ENCODE measurements around the gene TEX51. TPM values are rescaled to one million over a fixed set of nuclear protein-coding genes. Genes with fewer than 3 reads are reported as not detected.

Gene TEX51
- total RNA-seq, 1 experiment from 2014 or later, result not detected

DNA sequence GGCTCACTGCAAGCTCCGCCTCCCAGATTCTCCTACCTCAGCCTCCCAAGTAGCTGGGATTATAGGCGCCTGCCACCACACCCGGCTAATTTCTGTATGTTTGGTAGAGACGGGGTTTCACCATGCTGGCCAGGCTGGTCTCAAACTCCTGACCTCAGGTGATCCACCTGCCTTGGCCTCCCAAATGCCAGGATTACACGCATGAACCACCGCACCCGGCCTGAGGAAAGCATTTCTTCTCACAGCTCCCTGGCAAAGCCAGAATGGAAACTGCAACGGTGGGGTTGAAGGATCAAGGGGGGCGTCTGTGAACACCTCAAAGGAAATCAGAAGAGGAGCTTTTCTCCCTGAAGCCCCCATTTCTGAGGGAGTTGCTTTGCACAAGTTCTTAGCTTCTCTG, 11.2 kb upstream of the TEX51 start:
- in situ Hi-C loops (cut with HindIII; ENCODE audit: low pct_unique_long_range_greater_than_20kb, low sequenced_read_pairs), result no loop called here
- no peak for DNase-seq (ENCODE audit: low read depth, low spot score)

DNA sequence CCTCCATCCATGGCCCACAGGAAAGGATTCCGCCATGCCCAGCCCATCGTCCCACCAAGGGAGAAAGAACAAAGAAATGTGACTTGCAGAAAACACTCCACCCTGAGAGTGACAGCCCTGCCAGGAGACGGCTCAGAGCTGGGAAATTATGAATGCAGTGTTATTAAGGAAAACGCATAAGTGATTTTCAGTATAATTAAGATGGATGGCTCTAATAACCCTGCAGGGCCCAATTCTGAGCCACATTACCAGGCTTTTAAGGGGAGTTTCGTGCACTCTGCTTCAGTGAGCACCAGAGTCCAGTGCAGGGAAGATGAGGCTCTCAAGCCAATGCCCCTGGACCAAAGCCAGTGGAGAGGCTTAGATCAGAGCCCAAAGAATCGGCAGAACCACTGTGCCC, 10.6 kb upstream of the TEX51 start:
- in situ Hi-C loops (cut with HindIII; ENCODE audit: low pct_unique_long_range_greater_than_20kb, low sequenced_read_pairs), result no loop called here
- no peak for DNase-seq (ENCODE audit: low read depth, low spot score)

DNA sequence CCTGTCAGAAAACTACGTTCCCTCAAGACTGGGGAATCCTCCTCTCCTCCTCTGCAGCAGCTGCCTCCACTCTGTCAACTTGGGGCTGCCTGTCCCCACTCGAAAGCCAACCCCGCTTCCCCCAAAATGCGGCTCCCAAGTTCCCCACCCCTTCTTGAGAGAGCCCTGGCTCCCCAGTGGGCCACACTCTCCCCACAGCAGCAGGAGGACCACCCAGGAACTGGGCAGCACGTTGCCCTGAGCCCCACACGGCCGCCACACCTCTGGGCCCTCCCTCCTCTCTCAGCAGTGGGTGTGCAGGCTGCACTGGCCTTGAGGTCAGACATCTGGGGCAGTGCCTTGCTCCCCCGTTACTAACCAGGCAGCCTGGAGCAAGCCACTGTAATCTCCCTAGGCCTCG, 9.6 kb upstream of the TEX51 start:
- in situ Hi-C loops (cut with HindIII; ENCODE audit: low pct_unique_long_range_greater_than_20kb, low sequenced_read_pairs), result no loop called here
- no peak for DNase-seq (ENCODE audit: low read depth, low spot score)

DNA sequence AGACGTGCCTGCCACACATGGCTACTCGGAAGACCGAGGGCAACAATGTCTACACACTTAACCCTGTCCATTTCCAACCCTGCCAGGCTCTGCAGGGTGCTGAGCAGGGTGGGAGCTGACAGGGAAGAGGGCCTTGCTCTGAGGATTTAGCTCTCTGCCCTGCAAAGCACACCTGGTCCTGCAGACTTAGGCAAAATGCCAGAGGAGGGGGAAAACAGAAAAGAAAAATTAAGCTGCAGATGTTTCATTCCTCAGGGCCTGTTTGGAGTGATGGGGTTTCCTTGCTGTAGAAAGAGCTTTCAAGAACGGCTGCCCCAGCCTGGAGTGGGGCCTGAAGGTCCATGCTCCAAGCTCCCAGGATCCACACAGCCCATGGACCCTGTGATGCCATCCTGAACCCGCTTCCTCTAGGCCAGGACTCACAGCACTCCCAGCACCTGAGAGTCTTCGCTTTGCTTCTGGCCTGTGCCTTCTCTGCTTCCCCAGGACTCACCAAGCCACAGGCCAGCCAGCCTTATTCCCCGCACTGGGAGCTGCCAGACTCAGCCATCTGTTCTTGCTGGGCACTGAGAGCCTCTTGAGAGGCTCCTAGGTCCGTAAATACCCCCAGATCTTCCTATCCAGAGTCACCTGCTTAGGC, 9.1 kb upstream of the TEX51 start:
- in situ Hi-C loops (cut with HindIII; ENCODE audit: low pct_unique_long_range_greater_than_20kb, low sequenced_read_pairs), result no loop called here
- no peak for DNase-seq (ENCODE audit: low read depth, low spot score)

DNA sequence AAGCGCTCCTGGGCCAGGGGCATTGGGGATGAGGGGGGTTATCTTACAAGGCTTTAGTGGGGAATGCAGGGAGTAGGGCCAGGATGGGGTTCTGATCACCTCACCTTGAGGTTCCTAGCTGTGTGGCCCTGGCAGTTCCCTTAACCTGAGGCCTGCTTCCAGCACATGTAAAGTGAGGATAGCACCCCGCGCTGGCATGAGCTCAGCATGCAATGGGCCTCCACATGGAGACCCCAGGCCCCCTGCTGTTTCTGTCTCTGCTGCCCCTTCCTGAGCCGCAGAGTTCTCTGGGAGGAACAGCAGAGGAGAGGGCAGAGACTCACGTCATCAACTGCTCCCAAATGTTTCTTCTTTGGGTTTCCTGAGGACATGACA, 8.6 kb upstream of the TEX51 start:
- no peak for DNase-seq (ENCODE audit: low read depth, low spot score)
- in situ Hi-C loops (cut with HindIII; ENCODE audit: low pct_unique_long_range_greater_than_20kb, low sequenced_read_pairs), result no loop called here

DNA sequence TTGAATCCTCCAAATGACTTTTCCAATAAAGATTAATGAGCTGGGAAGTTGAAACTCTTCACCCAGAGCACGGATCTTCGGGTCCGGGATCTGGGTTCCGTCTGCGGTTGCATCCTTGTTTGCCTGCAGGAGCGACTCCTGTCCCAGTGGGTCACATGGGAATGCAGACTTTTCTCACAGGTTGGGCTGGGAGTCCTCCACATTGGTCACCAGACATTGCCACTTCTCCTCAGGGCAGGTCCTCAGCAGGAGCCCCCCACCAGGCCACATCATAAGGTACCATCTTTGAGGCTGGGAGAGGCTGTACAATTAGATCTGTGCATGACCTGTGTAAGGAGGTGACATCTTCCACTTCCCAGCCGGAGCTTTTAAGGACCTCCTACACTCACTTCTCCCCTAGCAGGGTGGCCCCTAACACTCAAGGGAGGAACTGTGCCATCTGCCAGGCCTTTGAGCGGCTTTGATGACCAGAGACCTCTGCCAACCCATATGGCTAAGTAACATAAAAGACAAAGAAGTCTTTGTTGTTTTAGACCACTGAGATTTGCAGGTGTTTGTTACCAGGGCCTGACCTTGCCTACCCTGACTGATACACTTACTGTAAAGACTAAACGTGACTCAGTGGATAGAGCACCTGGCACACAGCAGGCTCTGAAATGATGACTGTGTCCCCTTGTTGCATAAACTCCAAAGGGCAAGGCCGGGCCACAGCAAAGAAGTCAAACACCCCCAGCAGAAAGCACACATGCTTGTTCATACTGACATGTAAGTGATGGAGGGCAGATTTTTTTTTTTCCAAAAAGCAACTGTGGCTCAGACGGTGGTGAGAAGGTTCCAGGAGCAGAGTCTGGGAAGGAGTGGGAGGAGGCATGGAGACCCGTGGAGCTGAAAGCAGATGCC, 7.9 kb upstream of the TEX51 start:
- in situ Hi-C loops (cut with HindIII; ENCODE audit: low pct_unique_long_range_greater_than_20kb, low sequenced_read_pairs), result no loop called here
- DNase-seq (ENCODE audit: low read depth, low spot score), result no peak

DNA sequence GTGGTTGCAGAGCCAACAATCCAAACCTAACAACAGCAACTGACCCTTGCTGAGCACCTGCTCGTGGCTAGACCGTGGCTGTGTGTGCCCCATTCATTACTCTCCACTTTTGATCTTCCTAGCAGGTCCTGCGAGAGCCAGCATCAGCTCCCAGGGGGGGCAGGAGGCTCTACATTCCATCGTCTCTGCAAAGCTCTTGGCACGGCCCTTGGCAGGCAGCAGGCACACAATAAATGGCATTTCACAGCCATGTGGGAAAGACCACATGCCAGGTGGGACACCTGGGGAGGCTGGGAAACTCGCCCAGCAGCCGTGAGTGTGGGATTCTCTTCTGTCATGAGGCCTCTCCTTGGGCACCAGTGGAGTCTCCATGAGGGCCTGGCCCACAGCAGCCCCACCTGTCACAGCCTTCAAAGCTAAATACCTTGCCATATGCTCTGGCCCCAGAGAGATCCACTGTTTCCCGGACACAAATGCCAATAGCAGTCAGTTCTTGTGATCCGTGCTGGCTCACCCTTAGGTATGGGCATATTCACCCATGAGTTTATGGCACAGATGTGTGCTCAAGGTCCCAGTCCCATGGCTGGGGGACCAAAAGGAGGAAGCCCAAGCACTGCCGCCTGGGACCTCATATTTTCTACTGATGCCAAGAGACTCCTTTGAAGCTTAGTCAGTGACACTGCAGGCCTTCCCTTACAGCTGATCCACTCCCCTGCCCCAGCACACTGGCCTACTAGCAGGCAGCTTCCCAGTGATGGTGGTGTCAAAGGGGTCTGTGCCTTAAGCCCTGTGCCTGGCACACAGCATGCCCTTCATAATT, 6.8 kb upstream of the TEX51 start:
- in situ Hi-C loops (cut with HindIII; ENCODE audit: low pct_unique_long_range_greater_than_20kb, low sequenced_read_pairs), result no loop called here
- no peak for DNase-seq (ENCODE audit: low read depth, low spot score)

DNA sequence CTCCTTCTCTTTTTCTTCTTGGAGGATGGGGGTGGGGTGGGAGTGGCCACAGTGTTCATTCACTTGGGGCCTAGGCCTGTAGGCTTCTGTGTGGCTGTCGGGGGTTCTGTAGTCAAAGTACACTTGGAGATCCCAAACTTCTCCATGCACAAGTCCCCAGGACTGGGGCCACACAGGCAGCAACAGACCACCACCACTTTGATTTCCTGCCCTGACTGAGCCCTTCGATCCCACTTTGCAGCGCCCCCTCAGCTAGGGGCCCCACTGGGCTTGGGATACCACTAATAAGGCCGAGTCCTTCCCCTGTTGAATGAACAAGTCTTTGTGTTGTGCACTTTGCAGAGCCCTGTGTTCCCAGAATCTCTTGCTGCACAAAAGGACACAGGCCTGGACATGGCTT, 5.5 kb upstream of the TEX51 start:
- no peak for DNase-seq (ENCODE audit: low read depth, low spot score)
- in situ Hi-C loops (cut with HindIII; ENCODE audit: low pct_unique_long_range_greater_than_20kb, low sequenced_read_pairs), result no loop called here

DNA sequence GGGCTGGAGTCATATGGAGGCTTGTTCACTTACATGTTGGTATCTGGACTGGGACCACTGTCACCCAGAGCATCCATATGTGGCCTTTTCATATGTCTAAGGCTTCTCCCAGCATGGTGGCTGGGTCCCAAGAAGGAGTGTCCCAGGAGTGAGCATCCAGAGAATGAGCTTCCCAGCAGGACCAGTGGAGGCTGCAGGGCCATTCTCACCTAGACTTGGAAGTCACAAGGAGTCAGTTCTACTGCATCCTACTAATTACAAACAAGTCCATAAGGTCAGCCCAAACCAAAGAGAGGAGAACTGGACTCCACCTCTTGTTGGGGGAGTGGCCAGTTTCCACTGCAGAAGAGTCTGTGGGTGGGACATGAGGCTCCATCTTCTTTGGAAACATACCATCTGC, 5.1 kb upstream of the TEX51 start:
- no peak for DNase-seq (ENCODE audit: low read depth, low spot score)
- in situ Hi-C loops (cut with HindIII; ENCODE audit: low pct_unique_long_range_greater_than_20kb, low sequenced_read_pairs), result no loop called here

DNA sequence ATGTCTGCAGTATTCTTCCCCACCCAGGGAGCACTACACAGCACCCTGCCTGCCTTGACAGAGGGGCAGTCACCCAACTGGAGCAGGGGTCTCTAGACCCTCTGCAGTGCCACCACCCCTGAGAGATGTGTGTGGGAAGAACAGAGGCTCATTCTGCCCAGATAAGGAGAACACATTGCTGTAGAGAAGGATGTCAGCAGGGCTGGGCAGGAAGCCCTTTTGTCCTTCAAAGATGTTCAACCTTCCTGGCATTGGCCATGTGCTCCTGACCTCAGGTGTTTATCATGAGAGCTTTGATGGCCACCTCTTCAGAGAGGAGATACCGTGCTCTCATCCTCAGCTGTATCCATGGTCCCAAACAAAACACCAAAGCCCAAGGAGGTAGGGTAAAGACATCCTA, 4.6 kb upstream of the TEX51 start:
- in situ Hi-C loops (cut with HindIII; ENCODE audit: low pct_unique_long_range_greater_than_20kb, low sequenced_read_pairs), result no loop called here
- DNase-seq (ENCODE audit: low read depth, low spot score), result no peak

DNA sequence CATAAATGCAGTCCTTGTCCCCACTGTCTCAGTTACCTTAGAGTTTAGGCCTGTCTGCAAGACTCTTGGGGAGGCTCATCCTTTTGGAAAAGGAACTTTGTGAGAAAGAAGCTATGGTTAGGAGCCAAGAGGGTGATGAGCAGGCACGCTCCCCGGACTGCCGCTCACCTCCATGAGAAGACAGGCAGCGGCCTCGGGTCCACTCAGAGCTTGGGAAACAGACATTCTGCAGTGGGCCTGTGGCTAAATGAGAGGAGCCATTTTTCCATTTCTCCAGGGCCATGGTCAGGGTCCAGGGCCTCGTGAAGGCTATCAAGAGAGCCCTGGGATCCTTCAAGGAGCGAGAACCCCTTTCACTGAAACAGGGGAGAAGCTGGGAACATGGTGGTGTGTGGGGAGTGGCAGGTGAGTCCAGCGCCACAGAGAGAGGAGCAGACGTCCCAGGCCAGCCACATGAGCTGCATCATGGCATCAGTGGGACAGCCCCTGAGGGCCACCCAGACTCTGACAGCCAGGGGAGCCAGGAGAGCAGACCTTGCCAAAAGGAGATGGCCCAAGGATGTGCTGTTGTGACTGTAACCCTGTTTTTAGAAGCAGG, 4.0 kb upstream of the TEX51 start:
- DNase-seq (ENCODE audit: low read depth, low spot score), result no peak
- in situ Hi-C loops (cut with HindIII; ENCODE audit: low pct_unique_long_range_greater_than_20kb, low sequenced_read_pairs), result no loop called here

DNA sequence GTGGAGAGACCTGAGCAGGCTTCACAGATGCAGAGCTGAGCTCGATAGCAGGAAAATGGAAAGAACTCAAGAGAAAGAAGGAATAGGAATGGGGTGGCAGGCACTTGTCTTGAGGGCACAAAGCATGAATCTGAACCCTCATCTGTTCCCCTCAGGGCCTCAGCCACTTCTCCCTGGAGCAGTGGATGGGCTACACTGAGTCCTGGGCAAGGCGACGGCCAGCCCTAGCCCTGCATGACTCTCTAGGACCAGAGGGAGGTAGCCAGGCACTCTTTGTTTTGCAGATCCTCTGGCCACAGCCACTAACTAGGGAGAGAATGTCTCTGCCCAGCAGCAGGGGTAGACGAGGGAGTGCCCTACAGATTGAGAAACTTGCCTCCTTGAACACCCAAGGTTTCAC, 3.4 kb upstream of the TEX51 start:
- no peak for DNase-seq (ENCODE audit: low read depth, low spot score)
- in situ Hi-C loops (cut with HindIII; ENCODE audit: low pct_unique_long_range_greater_than_20kb, low sequenced_read_pairs), result no loop called here

DNA sequence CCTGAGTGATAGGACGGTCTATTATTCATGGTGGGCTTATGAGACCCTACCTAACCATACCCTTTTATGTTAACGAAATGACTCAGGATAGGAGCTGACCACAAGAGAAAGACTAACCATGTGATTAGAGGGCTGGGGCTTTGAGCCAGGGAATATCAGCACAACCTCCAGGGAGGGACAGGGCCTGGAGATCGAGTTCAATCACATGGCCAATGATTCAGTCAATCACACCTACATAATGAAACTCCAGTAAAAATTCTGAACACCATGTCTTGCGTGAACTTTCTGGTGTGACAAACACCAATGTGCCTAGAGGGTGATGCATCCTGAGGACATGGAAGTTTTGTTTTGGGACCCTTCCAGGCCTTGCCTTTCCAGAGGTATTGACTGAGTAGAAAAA, 2.2 kb upstream of the TEX51 start:
- DNase-seq (ENCODE audit: low read depth, low spot score), result no peak
- in situ Hi-C loops (cut with HindIII; ENCODE audit: low pct_unique_long_range_greater_than_20kb, low sequenced_read_pairs), result no loop called here

DNA sequence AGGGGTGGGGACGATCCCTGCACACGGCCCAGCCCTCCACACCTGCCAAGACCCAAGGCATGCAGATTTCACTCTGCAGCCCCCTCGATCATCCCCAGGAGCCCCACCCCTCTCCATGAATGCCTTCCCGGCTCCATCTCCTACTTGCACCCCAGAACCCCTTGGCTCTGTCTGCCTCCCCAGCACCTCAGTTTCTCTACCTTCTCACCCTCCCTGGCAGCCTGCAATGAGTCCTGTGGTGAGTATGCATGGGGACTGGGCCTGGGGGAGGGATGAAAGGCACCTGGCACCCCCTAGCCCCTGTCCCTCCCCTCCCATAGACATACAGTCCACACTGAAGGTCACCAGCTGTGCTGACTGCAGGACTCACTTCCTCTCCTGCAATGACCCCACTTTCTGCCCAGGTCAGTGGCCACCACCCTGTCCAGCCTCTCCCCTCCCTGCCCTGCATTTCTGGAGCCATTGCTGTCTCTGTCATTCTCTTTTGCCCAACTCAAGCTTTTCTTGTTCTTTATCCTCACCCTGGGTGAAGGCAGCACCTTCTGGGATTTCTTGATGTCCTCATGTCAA, 1.0 kb downstream of the TEX51 start:
- in situ Hi-C loops (cut with HindIII; ENCODE audit: low pct_unique_long_range_greater_than_20kb, low sequenced_read_pairs), result no loop called here
- DNase-seq (ENCODE audit: low read depth, low spot score), result no peak

DNA sequence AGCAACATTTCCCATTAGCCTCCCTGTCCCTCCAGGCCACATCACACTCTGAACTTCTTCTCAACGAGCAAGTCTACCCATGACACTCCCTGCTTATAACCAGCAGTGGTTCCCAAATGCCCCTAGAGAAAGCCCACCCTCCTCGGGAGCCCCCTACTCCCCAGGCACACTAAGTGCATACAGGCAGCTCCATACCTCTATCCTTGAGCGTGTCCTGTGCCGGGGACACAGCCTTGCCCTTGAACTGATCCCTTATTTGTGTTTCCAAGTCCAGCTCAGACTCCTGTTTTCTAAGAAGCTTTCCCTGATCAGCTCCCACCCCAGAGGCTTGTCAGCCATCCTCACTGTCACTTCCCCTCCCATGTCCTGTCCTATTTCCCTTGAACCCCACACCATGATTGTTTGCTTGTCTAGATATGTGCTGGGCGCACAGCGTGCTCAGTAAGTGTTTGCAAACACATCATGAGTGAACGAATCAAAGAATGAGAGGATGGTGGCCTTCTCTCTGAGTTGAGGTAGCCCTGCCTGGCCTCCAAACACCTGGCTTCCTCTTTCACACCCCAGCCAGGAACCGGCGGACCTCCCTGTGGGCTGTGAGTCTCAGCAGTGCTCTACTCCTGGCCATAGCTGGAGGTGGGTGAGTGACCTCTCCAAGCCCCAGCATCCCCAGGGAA, 2.1 kb downstream of the TEX51 start:
- DNase-seq (ENCODE audit: low read depth, low spot score), result no peak
- in situ Hi-C loops (cut with HindIII; ENCODE audit: low pct_unique_long_range_greater_than_20kb, low sequenced_read_pairs), result no loop called here

DNA sequence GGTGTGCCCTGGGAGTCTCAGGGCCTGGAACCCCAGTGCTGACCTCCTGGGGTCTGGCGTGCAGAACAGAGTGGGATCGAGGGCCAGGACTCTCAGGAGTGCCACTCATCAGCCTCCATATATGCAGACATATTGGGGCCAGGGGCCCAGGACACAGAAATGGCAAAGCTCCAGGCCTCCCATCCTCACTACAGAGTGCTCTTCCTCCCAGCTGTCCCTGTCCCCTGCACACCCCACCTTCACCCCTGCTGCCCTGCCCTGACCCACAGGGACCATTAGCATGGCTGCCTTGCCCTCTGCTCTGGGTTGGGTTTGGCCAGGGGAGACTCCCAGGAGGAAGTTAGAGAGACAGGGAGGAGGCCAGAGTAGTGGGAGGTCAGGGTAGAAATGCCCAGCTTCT, 2.8 kb downstream of the TEX51 start:
- in situ Hi-C loops (cut with HindIII; ENCODE audit: low pct_unique_long_range_greater_than_20kb, low sequenced_read_pairs), result no loop called here
- no peak for DNase-seq (ENCODE audit: low read depth, low spot score)

DNA sequence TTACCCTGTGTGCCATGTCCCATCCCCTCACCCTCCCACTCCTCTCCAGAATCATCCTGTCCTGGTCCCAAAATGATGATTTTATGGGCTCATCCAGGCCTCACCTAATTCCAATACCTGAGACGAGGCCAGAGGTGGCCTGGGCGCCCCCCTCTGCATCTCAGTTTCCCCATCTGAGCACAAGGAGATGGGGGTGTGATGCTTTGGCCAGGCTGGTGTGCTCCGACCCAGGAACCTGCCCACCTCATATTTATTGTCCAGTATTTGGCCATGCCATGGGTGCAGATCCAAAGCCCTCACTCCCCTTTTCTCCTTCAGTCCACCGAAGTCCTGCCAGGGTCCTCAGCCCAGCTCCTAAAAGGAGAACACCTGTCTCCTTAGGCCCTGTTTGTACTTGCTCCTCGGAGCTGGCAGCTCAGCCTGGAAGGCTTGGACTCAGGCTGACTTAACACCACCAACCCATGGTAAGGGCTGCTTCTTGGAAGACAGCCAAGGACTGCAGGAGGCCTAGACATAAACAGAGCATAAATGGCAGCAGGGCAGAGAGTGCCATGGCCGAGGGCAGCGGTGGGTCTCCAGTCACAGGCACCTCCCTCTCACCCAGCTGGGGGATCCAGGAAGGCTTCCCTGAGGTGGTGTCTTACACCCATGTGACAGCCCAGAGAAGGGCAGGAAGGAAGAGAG, 3.6 kb downstream of the TEX51 start:
- in situ Hi-C loops (cut with HindIII; ENCODE audit: low pct_unique_long_range_greater_than_20kb, low sequenced_read_pairs), result no loop called here

More for the DNA sequence above, 3.6 kb downstream of the TEX51 start:
- DNase-seq (ENCODE audit: low read depth, low spot score), result no peak
